Bone marrow (tissue), 2 donors: ENCODE results near the gene ERBB4.
"Not testable (repeated sequence)": the region's sequence is repeated elsewhere in the genome, so short reads cannot be mapped to it uniquely, and the experiment has no call there.

ENCODE experiments used
- DNase-seq, 2 donors: peaks; one replicate each; lab custom pipeline; 2025; lab: John Stamatoyannopoulos, UW

Gene ERBB4

DNA sequence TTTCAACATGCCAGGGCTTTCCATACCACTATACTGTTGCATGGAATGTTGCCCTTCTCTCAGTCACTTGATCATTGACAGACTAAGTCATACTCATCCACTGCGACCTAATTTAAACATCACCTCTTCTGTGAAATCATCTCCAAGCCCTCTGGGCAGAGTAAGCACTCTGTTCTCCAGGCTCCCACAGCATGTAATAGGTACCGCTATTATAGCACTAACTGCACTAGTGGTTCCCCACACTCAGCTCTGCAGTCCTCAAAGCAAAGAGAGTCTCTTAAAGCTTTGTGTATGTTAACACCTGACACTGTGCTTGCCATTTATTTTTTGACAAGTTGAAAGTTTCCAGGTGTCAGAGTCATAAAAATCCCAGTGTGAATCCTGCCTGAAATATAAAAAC is 947.2 kb downstream of the ERBB4 start:
- no peak for DNase-seq

DNA sequence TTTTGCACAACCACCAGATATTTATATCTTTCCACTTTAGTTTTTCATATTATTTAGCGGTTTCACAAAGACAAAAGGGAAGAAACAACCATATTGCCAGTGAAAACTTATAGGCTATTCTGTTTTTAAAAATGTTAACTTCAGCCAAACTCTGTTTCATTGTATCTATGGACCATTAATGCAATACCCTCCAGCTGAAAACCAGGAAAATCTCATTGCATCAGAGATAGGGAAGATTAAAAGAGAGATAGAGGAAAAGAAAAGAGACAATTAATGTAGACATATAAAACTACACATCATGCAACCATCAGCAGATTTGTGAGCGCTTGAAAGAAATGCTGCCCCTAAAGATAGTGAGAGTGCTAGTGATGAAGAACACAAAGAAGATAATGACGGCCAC is 970.2 kb downstream of the ERBB4 start:
- DNase-seq, result no peak

DNA sequence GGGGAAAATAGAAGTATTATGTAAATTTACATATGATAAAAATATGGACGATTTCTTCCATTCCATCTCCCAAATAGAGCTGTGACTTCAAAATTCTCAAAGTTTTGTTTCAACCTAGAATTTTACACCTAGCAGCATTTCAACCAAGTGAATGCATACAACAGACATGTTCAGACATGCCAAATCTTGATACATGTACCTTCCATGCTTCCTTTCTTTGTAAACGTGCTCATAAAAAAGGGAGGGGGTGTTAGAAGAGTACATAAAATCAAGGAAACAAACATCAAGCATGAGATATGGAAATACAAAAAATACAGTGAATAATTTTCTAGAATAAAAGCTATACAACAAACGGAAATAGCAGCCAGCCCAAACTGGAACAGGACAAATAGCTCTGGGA is 974.2 kb downstream of the ERBB4 start:
- no peak for DNase-seq

DNA sequence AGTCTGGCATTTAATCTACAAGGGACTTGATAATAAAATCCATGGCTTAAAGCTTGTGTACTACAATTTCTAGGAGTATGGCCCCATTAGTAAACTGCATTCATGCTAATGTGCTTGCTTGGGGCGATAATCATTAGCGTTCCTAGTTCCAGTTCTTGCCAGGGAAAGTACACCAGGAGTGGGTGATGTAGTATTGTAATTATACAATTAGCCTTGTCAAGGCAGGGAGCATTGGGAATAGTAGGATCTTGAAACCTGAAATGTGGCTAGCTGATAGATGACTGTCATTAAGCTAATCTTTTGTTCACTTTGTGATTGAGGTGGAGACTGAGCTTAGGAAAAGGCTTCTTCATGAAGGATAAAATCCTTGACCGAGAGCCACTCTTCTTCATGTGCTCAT is 993.0 kb downstream of the ERBB4 start:
- DNase-seq, result no peak

DNA sequence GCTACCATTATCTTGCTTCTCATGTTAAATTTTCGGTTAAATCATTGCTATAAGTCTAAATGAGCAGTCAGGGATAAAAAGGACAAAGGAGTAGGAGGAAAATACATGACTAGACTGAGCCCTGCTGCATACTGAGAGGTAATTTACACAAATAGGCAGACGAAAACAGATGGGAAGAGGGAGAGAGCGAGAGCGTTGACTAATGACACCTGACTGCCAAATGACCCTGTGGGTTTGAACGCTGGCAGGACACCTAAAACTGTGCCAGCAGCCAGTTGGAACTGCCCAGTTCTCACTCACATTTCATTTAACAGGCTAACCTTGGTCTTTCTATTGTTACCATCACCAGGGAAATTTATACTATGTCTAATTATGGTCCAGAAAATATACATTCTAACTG is 1004.0 kb downstream of the ERBB4 start:
- DNase-seq, result no peak

DNA sequence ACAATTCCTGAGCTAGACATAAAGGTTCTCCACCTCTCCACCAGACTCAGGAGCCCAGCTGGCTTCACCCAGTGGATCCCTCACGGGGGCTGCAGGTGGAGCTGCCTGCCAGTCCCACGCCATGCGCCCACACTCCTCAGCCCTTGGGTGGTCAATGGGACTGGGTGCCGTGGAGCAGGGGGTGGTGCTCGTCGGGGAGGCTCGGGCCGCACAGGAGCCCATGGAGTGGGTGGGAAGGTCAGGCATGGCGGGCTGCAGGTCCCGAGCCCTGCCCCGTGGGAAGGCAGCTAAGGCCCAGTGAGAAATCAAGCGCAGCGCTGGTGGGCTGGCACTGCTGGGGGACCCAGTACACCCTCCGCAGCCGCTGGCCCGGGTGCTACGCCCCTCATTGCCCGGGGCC is 1014.4 kb downstream of the ERBB4 start:
- not testable (repeated sequence) for DNase-seq

DNA sequence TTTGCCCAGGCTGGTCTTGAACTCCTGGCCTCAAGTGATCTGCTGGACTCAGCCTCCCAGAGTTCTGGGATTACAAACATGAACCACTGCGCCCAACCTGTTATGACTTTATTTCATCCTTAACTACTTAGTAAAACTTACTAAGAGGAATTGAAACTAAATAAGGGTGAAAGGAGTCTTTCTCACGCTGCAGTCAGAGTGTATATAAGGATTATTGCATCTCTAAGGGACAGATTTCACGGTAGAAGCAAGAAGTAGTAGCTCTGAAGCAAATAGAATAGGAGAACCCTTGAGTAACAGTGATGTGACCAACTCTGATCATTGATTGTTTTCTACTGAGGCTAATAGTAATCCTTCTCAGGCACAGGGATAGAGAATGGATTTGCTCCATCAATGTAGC is 1022.1 kb downstream of the ERBB4 start:
- DNase-seq, result no peak

DNA sequence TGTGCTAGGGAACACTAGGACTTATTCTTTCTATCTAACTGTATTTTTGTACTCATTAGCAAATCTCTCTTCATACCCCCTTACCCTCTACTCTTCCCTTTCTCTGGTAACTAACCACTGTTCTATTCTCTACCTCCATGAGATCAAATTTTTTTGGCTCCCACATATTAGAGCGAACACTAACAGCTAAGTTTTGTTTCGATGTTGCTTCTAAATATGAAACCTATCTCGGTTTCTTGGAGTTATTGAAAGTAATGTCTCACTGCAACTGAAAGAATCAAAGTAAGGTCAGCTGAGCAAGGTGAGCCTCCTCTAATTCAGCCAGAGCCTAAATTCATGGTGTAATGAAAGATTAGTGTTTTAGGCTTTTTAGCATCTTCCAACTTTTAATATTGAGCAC is 1024.6 kb downstream of the ERBB4 start:
- DNase-seq, result no peak

DNA sequence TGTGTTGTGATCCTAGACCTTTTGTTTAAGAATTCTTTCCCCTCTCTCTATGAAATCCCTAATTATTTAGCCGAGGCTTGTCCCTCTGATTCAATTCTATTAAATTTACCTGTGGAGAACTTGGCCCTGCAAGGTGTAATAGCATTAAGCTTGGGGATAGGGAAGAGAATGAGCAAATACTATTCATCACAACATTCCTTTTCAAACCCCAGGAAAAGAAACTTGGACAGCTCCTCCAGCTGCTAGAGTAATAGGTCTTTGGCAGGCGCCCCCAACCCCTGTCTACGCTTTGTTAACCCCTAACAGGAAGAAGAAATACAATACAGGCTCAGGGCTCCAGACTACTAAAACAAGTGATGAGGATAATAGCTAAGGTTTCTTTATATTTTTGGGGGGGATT is 1025.2 kb downstream of the ERBB4 start:
- DNase-seq, result no peak

DNA sequence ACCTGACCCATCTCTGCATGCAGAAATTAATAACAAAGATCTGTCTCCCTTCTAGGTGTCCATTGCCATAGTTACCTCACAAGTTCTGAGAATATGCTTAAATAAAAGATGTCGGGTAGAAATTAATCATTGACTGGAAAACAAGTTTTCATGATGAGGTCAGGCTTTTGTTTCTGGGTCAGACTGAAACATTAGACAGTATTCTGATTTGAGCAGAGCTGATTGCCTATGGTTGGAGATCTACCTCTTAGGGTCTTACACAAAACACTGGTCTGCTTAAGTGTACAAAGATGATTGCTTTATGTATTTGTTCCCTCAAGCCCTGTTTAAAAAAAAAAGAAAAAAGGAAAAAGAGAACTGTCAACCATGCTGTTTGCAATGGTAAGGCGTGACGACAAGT is 1025.8 kb downstream of the ERBB4 start:
- no peak for DNase-seq

DNA sequence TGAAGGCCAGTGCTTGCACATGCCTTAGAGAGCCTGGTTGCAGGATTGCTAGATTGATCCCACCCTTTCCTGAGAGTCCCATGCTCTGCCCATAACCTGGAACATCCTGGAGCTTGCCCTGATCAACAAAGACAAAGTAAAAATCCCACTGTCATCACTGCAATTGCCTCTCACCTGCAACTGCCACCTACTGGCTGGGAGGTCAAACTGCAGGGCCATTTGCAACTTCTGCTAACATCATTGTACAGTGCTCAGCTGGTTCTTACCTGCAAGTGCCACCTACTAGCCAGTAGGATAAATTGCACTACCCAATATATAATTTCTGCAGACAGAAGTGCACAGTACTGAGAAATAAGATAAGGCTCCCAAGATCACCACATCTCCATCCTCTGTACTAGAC is 1034.7 kb downstream of the ERBB4 start:
- DNase-seq, result no peak

DNA sequence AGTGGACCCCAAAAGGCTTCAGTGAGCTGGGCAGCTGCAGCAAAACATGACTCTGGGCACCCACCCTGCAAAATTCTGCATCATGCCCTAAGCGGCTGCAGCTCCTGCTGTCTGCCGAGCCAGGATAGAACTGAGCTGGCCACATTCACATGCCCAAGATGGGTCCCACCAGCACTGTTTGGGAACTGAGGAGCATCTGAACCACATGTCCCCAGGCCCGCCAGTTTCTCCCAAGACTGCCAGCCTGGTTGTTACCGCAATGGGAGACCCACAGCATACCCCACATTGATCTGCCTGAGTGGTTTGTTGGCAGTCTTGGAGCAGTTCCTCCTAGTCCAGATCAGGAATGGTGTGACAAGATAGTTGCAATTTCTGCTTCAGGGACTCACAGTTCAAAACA is 1035.4 kb downstream of the ERBB4 start:
- DNase-seq, result no peak

DNA sequence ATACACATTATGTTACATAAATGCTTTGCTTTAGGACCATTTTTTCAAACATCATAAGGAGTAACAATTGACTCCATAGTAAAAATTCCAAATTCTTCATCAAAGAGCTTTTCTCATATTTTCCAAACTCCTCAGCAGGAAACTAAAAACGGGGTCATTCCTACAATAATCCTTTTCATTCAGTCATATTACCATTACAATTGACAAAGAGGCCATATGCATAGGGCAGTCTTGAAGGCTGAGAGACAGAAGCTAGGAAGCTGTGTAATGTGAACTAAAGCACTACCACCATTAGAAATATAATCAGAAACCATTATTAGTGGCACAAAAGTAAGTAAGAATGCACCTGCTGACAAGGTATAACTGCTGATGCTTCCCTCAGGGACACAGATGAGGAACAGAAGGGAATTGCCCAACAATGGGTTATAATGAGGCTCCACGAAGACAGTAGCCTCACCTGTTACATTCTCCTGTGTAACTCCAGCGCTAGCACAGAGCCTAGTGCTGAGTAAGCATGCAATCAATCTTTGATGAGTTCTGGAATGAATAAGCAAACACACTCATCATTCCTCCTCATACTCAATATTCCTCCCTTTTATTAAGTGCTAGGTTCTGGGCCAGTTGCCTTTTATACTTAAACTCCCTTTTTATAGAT is 1039.9 kb downstream of the ERBB4 start:
- DNase-seq, result no peak

DNA sequence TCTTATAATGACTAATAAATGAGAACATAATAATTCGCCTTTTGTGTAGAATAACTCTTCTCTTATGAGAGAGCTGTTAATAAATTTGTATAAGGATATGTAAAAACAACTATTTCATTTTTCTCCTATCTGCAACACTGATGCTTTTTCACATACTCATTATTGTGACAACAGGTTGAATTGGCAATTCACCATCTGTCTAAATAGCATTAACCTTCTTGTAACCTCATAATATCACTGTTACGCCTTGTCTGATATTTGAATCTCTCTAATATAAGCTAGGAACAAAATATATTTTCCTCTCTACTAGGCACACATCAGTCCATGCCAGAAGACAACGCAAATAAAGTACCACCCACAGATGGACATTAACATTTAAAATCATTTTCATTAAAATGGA is 1043.3 kb downstream of the ERBB4 start:
- DNase-seq, result no peak

DNA sequence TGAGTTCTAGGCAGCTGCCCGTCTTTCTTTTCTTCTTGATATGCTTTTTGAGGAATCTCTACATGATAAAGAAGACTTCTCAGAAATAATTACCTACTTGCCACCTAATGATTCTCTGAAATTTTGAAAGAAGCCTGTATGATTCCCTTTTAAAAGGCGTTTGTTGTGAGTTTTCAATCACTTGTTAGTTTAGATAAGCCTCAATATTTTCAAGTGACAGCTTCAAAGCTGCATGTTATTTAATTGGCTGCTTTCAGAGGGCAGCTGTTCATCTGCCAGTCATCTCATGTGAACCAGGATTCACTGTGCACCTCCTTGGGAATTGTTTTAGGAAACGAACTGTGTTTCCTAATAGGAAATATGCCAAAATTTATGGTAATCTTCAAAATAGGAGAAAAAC is 1044.1 kb downstream of the ERBB4 start:
- no peak for DNase-seq

DNA sequence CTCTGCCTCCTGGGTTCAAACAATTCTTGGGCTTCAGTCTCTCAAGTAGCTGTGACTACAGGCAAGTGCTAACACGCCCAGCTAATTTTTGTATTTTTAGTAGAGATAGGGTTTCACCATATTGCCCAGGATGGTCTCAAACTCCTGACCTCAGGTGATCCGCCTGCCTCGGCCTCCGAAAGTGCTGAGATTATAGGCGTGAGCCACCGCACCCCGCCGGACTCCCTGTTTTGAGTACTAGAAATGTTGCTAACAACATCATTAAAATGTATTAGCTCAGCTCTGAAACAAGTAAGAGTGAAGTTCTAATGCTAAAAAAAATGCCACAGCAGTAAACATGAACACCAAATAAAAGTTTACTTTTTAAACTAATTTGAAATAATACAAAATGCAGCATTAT is 1044.5 kb downstream of the ERBB4 start:
- no peak for DNase-seq

DNA sequence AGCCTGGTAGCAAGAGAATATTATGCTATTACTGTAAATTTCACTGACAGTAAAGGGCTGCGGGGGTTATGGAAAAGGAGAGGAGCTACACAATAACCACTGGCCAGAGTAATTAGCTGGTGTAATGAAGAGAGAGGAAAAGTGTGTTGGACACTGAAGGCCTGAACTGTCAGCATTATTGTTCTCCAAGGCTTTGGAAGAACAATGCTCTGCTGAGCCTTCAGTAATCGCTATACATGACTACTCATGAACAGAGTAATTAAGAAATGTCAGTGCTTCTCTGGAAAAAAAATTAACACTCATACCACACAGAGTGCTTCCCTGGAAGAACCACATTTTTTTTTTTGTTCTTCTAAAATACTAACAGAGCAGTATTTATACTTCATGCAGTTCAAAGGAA is 1050.9 kb downstream of the ERBB4 start:
- no peak for DNase-seq

DNA sequence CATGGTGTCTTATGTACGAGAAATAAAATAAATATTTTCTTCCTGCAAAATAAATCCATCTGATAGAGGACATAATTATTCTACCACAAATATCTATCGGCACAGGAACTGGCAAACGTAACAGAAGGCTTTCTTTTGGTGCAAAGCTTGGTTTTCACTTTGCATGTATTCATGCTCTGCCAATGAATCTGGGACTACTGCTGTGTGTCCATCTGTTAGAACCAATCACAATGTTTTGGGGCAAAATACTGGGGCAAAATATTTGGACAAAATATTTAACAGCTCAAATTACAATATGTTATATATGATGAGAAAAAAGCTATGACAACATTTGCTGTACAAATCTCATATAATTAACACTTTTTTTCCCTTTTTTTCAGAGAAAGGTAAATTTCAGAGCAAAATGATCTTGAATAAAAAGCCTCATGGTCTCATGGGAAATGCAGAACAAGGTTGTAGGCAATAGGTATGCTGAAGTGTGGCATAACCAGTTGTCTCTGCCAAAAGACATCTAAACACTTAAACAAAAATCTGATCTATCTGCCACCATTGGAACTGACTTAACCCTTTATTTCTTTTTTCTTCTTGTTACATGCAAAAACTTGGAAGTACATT is 1059.0 kb downstream of the ERBB4 start:
- DNase-seq, result no peak

DNA sequence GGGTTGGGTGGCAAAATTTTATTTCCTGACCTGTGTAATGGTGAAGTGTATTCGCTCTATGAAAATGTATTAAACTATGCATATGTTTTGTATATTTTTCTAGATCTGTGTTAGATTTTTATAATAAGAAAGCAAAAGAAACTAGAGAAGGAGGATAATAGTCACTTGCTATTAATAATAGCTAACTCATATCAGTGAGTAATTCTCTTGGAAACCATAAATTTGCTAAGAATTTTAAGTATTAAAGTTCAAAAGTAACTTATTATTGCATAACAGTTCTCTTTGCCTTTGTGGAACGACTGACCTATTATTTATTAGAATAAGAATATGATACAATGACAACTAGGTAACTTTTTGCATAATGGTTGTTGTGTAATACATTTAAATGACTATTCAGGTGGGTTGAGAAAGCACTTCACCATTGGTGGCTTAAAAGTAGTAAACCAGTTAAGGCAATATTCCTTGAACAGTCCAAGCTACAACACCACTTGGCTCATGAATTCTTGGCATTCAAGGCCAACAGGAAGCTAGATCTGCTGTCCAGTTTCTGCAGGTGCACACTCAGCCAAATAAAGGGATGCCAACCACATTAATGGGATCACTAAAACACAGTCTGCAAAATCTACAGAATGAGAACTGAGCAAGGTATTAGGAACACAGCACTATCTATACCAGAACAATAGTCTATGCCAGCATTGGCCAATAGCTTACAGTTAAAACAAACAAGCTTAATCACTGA is 1060.9 kb downstream of the ERBB4 start:
- no peak for DNase-seq

DNA sequence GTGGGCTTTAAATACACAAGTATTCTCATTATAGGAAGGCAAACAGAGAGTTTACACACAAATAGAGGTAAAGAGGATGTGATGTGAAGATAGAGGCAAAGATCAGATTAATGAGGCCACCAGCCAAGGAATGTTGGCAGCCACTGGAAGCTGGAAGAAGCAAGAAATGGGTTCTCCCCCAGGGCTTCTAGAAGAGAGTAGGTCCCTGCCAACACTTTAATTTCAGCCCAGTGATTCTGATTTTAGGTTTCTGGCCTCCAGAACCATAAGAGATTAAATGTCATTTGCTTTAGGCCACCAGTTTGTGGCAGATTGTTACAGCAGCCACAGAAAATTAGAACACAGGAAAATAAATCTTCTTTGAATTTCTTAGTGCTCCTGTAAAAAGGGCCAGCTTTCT is 1065.5 kb downstream of the ERBB4 start:
- no peak for DNase-seq

DNA sequence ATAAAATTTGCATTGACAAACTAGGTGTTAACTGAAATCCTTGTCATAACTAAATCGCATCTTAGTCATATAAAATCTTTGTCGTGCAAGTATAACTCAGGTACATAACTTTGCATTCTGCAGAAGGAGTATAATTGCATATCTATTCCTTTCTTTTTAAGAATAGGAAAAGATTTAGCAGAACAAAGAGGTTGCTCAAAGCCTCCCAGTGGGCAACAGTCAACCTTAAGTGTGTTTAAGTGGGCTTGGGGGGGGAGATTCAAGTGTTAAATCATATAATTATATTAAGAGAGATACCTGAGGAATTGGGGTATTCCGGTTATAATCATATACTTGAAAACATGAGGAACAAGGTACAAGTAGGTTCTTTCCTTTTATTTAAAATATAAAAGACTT is 1068.9 kb downstream of the ERBB4 start:
- DNase-seq, result no peak

DNA sequence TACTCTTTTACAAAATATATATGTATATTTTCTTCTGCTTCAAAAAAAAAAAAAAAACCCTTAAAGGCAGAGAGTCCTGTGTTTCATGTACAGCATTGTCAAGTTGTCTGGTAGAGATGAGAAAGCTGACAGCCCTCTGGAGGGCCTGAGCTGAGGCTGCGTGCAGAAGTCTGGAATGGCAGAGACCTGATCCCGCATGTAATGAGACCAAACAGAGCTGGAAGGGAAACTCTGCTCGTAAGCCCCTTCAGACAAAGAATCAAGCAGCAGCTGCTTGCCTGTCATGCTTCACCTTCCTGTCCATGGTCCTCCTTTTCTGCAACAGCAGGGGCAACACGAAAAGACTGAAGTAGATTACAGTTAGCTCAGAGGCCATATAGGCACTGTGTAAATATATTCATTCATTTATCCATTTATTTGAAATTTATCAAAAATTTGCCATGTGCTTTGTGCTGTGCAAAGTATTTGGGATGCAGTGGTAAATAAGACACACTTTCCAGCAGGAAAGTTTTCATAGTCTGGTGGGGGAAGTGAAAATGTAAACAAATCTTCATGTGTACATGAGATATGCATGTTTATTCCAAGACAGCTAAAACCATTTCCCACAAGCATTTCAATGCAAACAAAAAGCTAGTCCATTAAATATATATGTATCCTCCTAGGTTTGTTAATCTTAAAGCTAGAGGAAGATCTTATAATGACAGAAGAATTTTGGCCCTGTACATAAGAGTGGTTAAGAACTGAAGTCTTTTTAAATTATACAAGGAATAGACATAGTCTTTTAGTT is 1069.5 kb downstream of the ERBB4 start:
- DNase-seq, result no peak

DNA sequence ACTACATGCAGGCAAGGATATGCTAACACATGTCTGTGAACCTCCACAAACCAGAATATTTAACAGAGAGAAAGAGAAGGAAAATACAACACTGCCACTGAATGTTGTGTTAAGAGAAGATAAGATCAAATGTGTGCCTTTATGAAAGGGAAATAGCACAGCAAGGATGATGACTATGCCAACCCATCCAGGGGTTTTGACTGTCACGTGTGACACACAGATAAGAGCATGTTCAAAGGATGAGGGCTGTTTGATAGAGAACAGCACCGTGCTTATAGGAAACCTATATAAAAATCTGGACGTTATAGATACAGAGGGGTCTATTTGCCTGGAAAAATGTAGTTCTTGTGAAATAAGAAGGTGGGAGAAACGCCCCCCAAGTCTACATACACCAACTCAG is 1070.4 kb downstream of the ERBB4 start:
- no peak for DNase-seq
